Measurements from ENCODE around the gene RFTN1.

Gene RFTN1

GRCh38 chr3:16449369-16449768 lies 64.1 kb downstream of the RFTN1 start:
- DNase-seq, result no peak
- Mint-ChIP-seq H3K36me3 (peaks cover 40% of the 10 kb centered on the region), H3K27ac (no peak overlapping the region), H3K4me1 (peaks cover 5% of the 10 kb centered on the region), H3K4me3 (no peak overlapping the region), H3K27me3 (no peaks in the 10 kb centered on the region), H3K9me3 (no peaks in the 10 kb centered on the region)
- CTCF ChIA-PET, result no interaction called here

- CTCF ChIA-PET, result no interaction called here
- Mint-ChIP-seq H3K27ac (no peak overlapping the region), H3K27me3 (no peaks in the 10 kb centered on the region), H3K36me3 (peaks cover 38% of the 10 kb centered on the region), H3K4me1 (peaks cover 5% of the 10 kb centered on the region), H3K4me3 (no peak overlapping the region), H3K9me3 (no peaks in the 10 kb centered on the region)
- no peak for DNase-seq
Observed at GRCh38 chr3:16448639-16449070, 64.8 kb downstream of the RFTN1 start.

- H3K36me3 Mint-ChIP-seq, result peaks cover 33% of the 10 kb centered on the region
- H3K9me3 Mint-ChIP-seq, result no peaks in the 10 kb centered on the region
- H3K27ac Mint-ChIP-seq, result no peak overlapping the region
- no peak overlapping the region for H3K4me3 Mint-ChIP-seq
- DNase-seq, result no peak
- H3K27me3 Mint-ChIP-seq, result no peaks in the 10 kb centered on the region
- CTCF ChIA-PET, result no interaction called here
- H3K4me1 Mint-ChIP-seq, result peaks cover 5% of the 10 kb centered on the region
Observed at GRCh38 chr3:16447135-16447534, 66.4 kb downstream of the RFTN1 start.

GRCh38 chr3:16444344-16444743 lies 69.2 kb downstream of the RFTN1 start:
- DNase-seq, result no peak
- CTCF ChIA-PET, result no interaction called here
- Mint-ChIP-seq H3K9me3 (no peaks in the 10 kb centered on the region), H3K27ac (no peak overlapping the region), H3K27me3 (no peaks in the 10 kb centered on the region), H3K4me3 (no peak overlapping the region), H3K36me3 (peaks cover 20% of the 10 kb centered on the region), H3K4me1 (peaks cover 2% of the 10 kb centered on the region)

GRCh38 chr3:16442730-16443129 lies 70.8 kb downstream of the RFTN1 start:
- Mint-ChIP-seq H3K27me3 (no peaks in the 10 kb centered on the region), H3K4me1 (no peaks in the 10 kb centered on the region), H3K4me3 (no peak overlapping the region), H3K9me3 (no peaks in the 10 kb centered on the region), H3K36me3 (peaks cover 11% of the 10 kb centered on the region), H3K27ac (no peak overlapping the region)
- CTCF ChIA-PET, result no interaction called here
- DNase-seq, result no peak

- peaks cover 8% of the 10 kb centered on the region for H3K36me3 Mint-ChIP-seq
- H3K27me3 Mint-ChIP-seq, result no peaks in the 10 kb centered on the region
- H3K27ac Mint-ChIP-seq, result no peak overlapping the region
- H3K4me1 Mint-ChIP-seq, result no peaks in the 10 kb centered on the region
- no peaks in the 10 kb centered on the region for H3K9me3 Mint-ChIP-seq
- no peak for DNase-seq
- CTCF ChIA-PET, result no interaction called here
- no peak overlapping the region for H3K4me3 Mint-ChIP-seq
Observed at GRCh38 chr3:16441371-16441875, 72.1 kb downstream of the RFTN1 start.

- no peaks in the 10 kb centered on the region for H3K9me3 Mint-ChIP-seq
- no peaks in the 10 kb centered on the region for H3K4me1 Mint-ChIP-seq
- no peak overlapping the region for H3K4me3 Mint-ChIP-seq
- CTCF ChIA-PET, result no interaction called here
- H3K27ac Mint-ChIP-seq, result no peak overlapping the region
- peaks cover 9% of the 10 kb centered on the region for H3K36me3 Mint-ChIP-seq
- H3K27me3 Mint-ChIP-seq, result no peaks in the 10 kb centered on the region
- no peak for DNase-seq
Observed at GRCh38 chr3:16439848-16440708, 73.4 kb downstream of the RFTN1 start.

- no peaks in the 10 kb centered on the region for H3K4me1 Mint-ChIP-seq
- CTCF ChIA-PET, result no interaction called here
Observed at GRCh38 chr3:16439163-16439847, 74.2 kb downstream of the RFTN1 start.

GRCh38 chr3:16437640-16438039 lies 75.9 kb downstream of the RFTN1 start:
- DNase-seq, result no peak
- Mint-ChIP-seq H3K4me3 (no peak overlapping the region), H3K9me3 (no peaks in the 10 kb centered on the region), H3K27ac (no peak overlapping the region), H3K36me3 (peaks cover 12% of the 10 kb centered on the region), H3K4me1 (no peaks in the 10 kb centered on the region), H3K27me3 (no peaks in the 10 kb centered on the region)
- CTCF ChIA-PET, result no interaction called here

More at GRCh38 chr3:16439163-16439847, 74.2 kb downstream of the RFTN1 start:
- no peaks in the 10 kb centered on the region for H3K9me3 Mint-ChIP-seq
- peaks cover 9% of the 10 kb centered on the region for H3K36me3 Mint-ChIP-seq
- H3K27me3 Mint-ChIP-seq, result no peaks in the 10 kb centered on the region
- no peak overlapping the region for H3K27ac Mint-ChIP-seq
- H3K4me3 Mint-ChIP-seq, result no peak overlapping the region
- DNase-seq, result no peak

- H3K4me1 Mint-ChIP-seq, result no peaks in the 10 kb centered on the region
- CTCF ChIA-PET, result no interaction called here
- no peaks in the 10 kb centered on the region for H3K27me3 Mint-ChIP-seq
- no peak for DNase-seq
- no peak overlapping the region for H3K27ac Mint-ChIP-seq
- peaks cover 42% of the 10 kb centered on the region for H3K36me3 Mint-ChIP-seq
- no peak overlapping the region for H3K4me3 Mint-ChIP-seq
- H3K9me3 Mint-ChIP-seq, result no peaks in the 10 kb centered on the region
Observed at GRCh38 chr3:16433701-16434151, 79.8 kb downstream of the RFTN1 start.

- no peak for DNase-seq
- Mint-ChIP-seq H3K9me3 (no peaks in the 10 kb centered on the region), H3K4me3 (no peak overlapping the region), H3K27ac (no peak overlapping the region), H3K4me1 (no peaks in the 10 kb centered on the region), H3K36me3 (peaks cover 52% of the 10 kb centered on the region), H3K27me3 (no peaks in the 10 kb centered on the region)
- CTCF ChIA-PET, result no interaction called here
Observed at GRCh38 chr3:16432714-16433113, 80.8 kb downstream of the RFTN1 start.

GRCh38 chr3:16430717-16431630 lies 82.5 kb downstream of the RFTN1 start:
- Mint-ChIP-seq H3K27ac (no peak overlapping the region), H3K36me3 (peaks cover 62% of the 10 kb centered on the region), H3K4me1 (no peaks in the 10 kb centered on the region), H3K4me3 (no peak overlapping the region), H3K27me3 (no peaks in the 10 kb centered on the region), H3K9me3 (no peaks in the 10 kb centered on the region)
- CTCF ChIA-PET, result no interaction called here
- DNase-seq, result no peak

GRCh38 chr3:16429086-16429485 lies 84.4 kb downstream of the RFTN1 start:
- peak overlapping the region; percentile 4 for H3K27ac Mint-ChIP-seq
- CTCF ChIA-PET, result interaction anchor here (1.0 kb wide), 1 partner anchor 25 kb away, joined by 3 read pairs; no protein-coding TSS in a partner anchor
- H3K4me3 Mint-ChIP-seq, result no peak overlapping the region

GRCh38 chr3:16428612-16429011 lies 84.9 kb downstream of the RFTN1 start:
- Mint-ChIP-seq H3K4me1 (no peaks in the 10 kb centered on the region), H3K27me3 (no peaks in the 10 kb centered on the region), H3K27ac (no peak overlapping the region), H3K4me3 (no peak overlapping the region), H3K36me3 (peaks cover 62% of the 10 kb centered on the region), H3K9me3 (no peaks in the 10 kb centered on the region)
- CTCF ChIA-PET, result no interaction called here
- no peak for DNase-seq

More at GRCh38 chr3:16429086-16429485, 84.4 kb downstream of the RFTN1 start:
- Mint-ChIP-seq H3K9me3 (no peaks in the 10 kb centered on the region), H3K27me3 (no peaks in the 10 kb centered on the region), H3K4me1 (no peaks in the 10 kb centered on the region), H3K36me3 (peaks cover 63% of the 10 kb centered on the region)
- DNase-seq, result no peak
